ENCODE data around the gene MAP6. TPM values are rescaled to one million over a fixed set of nuclear protein-coding genes. Genes with fewer than 3 reads are reported as not detected.

MAP6 gene
- total RNA-seq, 2 experiments from 2014 or later, result not detected

- DNase-seq (no peak), ATAC-seq (ENCODE audit: poor library complexity) (no peak)
- no peaks in the 10 kb centered on the region for H3K9me3 ChIP-seq (ENCODE audit: control insufficient read depth in 1 of 2, insufficient read depth in 1 of 2, low read length in 2 of 2)
- H3K4me1 ChIP-seq (ENCODE audit: insufficient read depth, low read length), result no peaks in the 10 kb centered on the region
- Mint-ChIP-seq H3K4me3 (no peak overlapping the region), H3K27ac (no peak overlapping the region), H3K4me1 (ENCODE audit: low read depth) (no peaks in the 10 kb centered on the region), H3K9me3 (no peaks in the 10 kb centered on the region), H3K27me3 (no peaks in the 10 kb centered on the region), H3K36me3 (ENCODE audit: low read depth) (no peaks in the 10 kb centered on the region)
- CTCF ChIA-PET, result no interaction called here
- no peak overlapping the region for H3K27ac ChIP-seq (ENCODE audit: low read depth in 1 of 2, low read length in 2 of 2)
- H3K27me3 ChIP-seq (ENCODE audit: control insufficient read depth in 1 of 2, insufficient read depth in 2 of 2, low read length in 2 of 2), result peaks cover 0 to 5% of the 10 kb centered on the region in 2 experiments
- H3K4me3 ChIP-seq (ENCODE audit: low read length), result no peak overlapping the region
- no peak for TF ChIP-seq CTCF (IDR thresholded peaks at IDR 0.05)
- POLR2A ChIA-PET, result no interaction called here
- H3K36me3 ChIP-seq (ENCODE audit: insufficient read depth, low read length), result no peaks in the 10 kb centered on the region
- intact Hi-C loops (cut with DNase I, micrococcal nuclease), result no loop called here
These were observed 46.9 kb upstream of the MAP6 start for GRCh38 chr11:75715688-75716087.

GRCh38 chr11:75714211-75714610 is 45.4 kb upstream of the MAP6 start:
- no peaks in the 10 kb centered on the region for H3K4me1 Mint-ChIP-seq (ENCODE audit: low read depth)
- Histone ChIP-seq H3K4me1 (ENCODE audit: insufficient read depth, low read length) (no peaks in the 10 kb centered on the region), H3K27me3 (ENCODE audit: control insufficient read depth in 1 of 2, insufficient read depth in 2 of 2, low read length in 2 of 2) (peaks cover 0 to 5% of the 10 kb centered on the region in 2 experiments), H3K27ac (ENCODE audit: low read depth in 1 of 2, low read length in 2 of 2) (no peak overlapping the region), H3K36me3 (ENCODE audit: insufficient read depth, low read length) (no peaks in the 10 kb centered on the region), H3K4me3 (ENCODE audit: low read length) (no peak overlapping the region), H3K9me3 (ENCODE audit: control insufficient read depth in 1 of 2, insufficient read depth in 1 of 2, low read length in 2 of 2) (no peaks in the 10 kb centered on the region)
- intact Hi-C loops (cut with DNase I, micrococcal nuclease), result no loop called here
- peak in 1 of 14 experiments; percentile 2 for DNase-seq
- no peak for ATAC-seq (ENCODE audit: poor library complexity)
- H3K27ac Mint-ChIP-seq, result no peak overlapping the region
- POLR2A ChIA-PET, result no interaction called here
- no peaks in the 10 kb centered on the region for H3K36me3 Mint-ChIP-seq (ENCODE audit: low read depth)
- CTCF ChIA-PET, result interaction anchor here (1.3 kb wide), 1 partner anchor 8 kb away, joined by 3 read pairs; no protein-coding TSS in a partner anchor
- H3K27me3 Mint-ChIP-seq, result no peaks in the 10 kb centered on the region
- no peak for TF ChIP-seq CTCF (IDR thresholded peaks at IDR 0.05)
- no peaks in the 10 kb centered on the region for H3K9me3 Mint-ChIP-seq
- no peak overlapping the region for H3K4me3 Mint-ChIP-seq

- Mint-ChIP-seq H3K27ac (no peak overlapping the region), H3K4me3 (no peak overlapping the region)
- CTCF ChIA-PET, result interaction anchor here (0.7 to 1.1 kb wide), 8 partner anchors 8 to 31 kb away, joined by 3 to 4 read pairs (median 3); no protein-coding TSS in a partner anchor
These were observed 37.5 kb upstream of the MAP6 start for GRCh38 chr11:75706260-75706729.

More at GRCh38 chr11:75706260-75706729, 37.5 kb upstream of the MAP6 start:
- peaks cover 8% of the 10 kb centered on the region for H3K4me1 ChIP-seq (ENCODE audit: insufficient read depth, low read length)
- DNase-seq (peak; percentile 34 to 85 (median 51)), ATAC-seq (ENCODE audit: poor library complexity) (peak; percentile 72)
- no peak overlapping the region for H3K27ac ChIP-seq (ENCODE audit: low read depth in 1 of 2, low read length in 2 of 2)
- peaks cover 0 to 3% of the 10 kb centered on the region in 2 experiments for H3K27me3 ChIP-seq (ENCODE audit: control insufficient read depth in 1 of 2, insufficient read depth in 2 of 2, low read length in 2 of 2)
- no peak overlapping the region for H3K4me3 ChIP-seq (ENCODE audit: low read length)
- Mint-ChIP-seq H3K36me3 (ENCODE audit: low read depth) (no peaks in the 10 kb centered on the region), H3K27me3 (no peaks in the 10 kb centered on the region), H3K9me3 (no peaks in the 10 kb centered on the region), H3K4me1 (ENCODE audit: low read depth) (peaks cover 8% of the 10 kb centered on the region)
- intact Hi-C loops (cut with DNase I, micrococcal nuclease), result loop anchor here in 1 of 2 experiments (5.0 to 10.0 kb wide), 2 partner anchors 161 to 609 kb away; no protein-coding TSS in a partner anchor
- no peaks in the 10 kb centered on the region for H3K9me3 ChIP-seq (ENCODE audit: control insufficient read depth in 1 of 2, insufficient read depth in 1 of 2, low read length in 2 of 2)
- POLR2A ChIA-PET, result no interaction called here
- no peaks in the 10 kb centered on the region for H3K36me3 ChIP-seq (ENCODE audit: insufficient read depth, low read length)
- TF ChIP-seq CTCF (IDR thresholded peaks at IDR 0.05), result peak; percentile 96
